ENCODE measurements around the gene NKAIN2. TPM values are rescaled to one million over a fixed set of nuclear protein-coding genes. Genes with fewer than 3 reads are reported as not detected.

The NKAIN2 gene
- polyA plus RNA-seq, 1 of the 3 experiments (the other 2 are of a cell fraction), result not detected

GRCh38 chr6:124753001-124753400 is 949.3 kb downstream of the NKAIN2 start:
- H4K20me1 ChIP-seq (ENCODE audit: insufficient read depth), result no peaks in the 10 kb centered on the region
- H3K4me3 ChIP-seq (ENCODE audit: low read depth in 2 of 2, low read length in 1 of 2), result no peak overlapping the region
- H3K27ac ChIP-seq (ENCODE audit: low read depth in 2 of 2, low read length in 1 of 2), result no peak overlapping the region
- no peak overlapping the region for H2AFZ ChIP-seq (ENCODE audit: low read depth)
- no peaks in the 10 kb centered on the region for H3K36me3 ChIP-seq (replicated peaks in 1 of 2; ENCODE audit: control insufficient read depth in 1 of 2, insufficient read depth in 2 of 2, low read length in 1 of 2)
- no peaks in the 10 kb centered on the region for H3K4me1 ChIP-seq (ENCODE audit: control insufficient read depth in 1 of 2, insufficient read depth in 2 of 2, low read depth in 1 of 2, low read length in 1 of 2)
- H3K79me2 ChIP-seq (ENCODE audit: insufficient read depth), result no peaks in the 10 kb centered on the region
- CTCF ChIA-PET, result no interaction called here
- TF ChIP-seq CTCF (IDR thresholded peaks at IDR 0.05), result no peak
- TF ChIP-seq EZH2phosphoT487 (IDR thresholded peaks at IDR 0.05; ENCODE audit: borderline replicate concordance, low read depth), result no peak
- no peak for TF ChIP-seq TAF1 (IDR thresholded peaks at IDR 0.05; ENCODE audit: borderline replicate concordance, low read depth, low read length)
- TF ChIP-seq MXI1 (IDR thresholded peaks at IDR 0.05; ENCODE audit: low read depth, low read length), result no peak
- TF ChIP-seq GABPA (IDR thresholded peaks at IDR 0.05; ENCODE audit: low read depth), result no peak
- no peak for TF ChIP-seq POLR2AphosphoS5 (IDR thresholded peaks at IDR 0.05; ENCODE audit: low read depth, low read length)
- TF ChIP-seq, protein P1, sequence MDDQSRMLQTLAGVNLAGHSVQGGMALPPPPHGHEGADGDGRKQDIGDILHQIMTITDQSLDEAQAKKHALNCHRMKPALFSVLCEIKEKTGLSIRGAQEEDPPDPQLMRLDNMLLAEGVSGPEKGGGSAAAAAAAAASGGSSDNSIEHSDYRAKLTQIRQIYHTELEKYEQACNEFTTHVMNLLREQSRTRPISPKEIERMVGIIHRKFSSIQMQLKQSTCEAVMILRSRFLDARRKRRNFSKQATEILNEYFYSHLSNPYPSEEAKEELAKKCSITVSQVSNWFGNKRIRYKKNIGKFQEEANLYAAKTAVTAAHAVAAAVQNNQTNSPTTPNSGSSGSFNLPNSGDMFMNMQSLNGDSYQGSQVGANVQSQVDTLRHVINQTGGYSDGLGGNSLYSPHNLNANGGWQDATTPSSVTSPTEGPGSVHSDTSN (IDR thresholded peaks at IDR 0.05), result no peak
- no peak for TF ChIP-seq SIN3A (IDR thresholded peaks at IDR 0.05; ENCODE audit: borderline replicate concordance, low read depth, low read length)
- TF ChIP-seq RXRA (IDR thresholded peaks at IDR 0.05; ENCODE audit: borderline replicate concordance, low read depth), result no peak
- no peak for TF ChIP-seq ELF1 (IDR thresholded peaks at IDR 0.05)
- TF ChIP-seq JUND (IDR thresholded peaks at IDR 0.05), result no peak
- TF ChIP-seq, protein P2, sequence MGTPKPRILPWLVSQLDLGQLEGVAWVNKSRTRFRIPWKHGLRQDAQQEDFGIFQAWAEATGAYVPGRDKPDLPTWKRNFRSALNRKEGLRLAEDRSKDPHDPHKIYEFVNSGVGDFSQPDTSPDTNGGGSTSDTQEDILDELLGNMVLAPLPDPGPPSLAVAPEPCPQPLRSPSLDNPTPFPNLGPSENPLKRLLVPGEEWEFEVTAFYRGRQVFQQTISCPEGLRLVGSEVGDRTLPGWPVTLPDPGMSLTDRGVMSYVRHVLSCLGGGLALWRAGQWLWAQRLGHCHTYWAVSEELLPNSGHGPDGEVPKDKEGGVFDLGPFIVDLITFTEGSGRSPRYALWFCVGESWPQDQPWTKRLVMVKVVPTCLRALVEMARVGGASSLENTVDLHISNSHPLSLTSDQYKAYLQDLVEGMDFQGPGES (IDR thresholded peaks at IDR 0.05; ENCODE audit: low read depth, low read length), result no peak
- no peak for TF ChIP-seq USF1 (IDR thresholded peaks at IDR 0.05; ENCODE audit: borderline replicate concordance, low read depth)
- TF ChIP-seq CHD2 (IDR thresholded peaks at IDR 0.05; ENCODE audit: low read length, partially characterized antibody), result no peak
- no peaks in the 10 kb centered on the region for H3F3A ChIP-seq (replicated peaks; ENCODE audit: insufficient read depth)
- POLR2A ChIA-PET, result no interaction called here
- no peaks in the 10 kb centered on the region for H3K9me3 ChIP-seq
- DNase-seq, result no peak
- WGBS (ENCODE audit: low lambda C conversion rate), result 6% methylated on average over 1 of the region's 1 CpG
- no peaks in the 10 kb centered on the region for H3K9me2 ChIP-seq
- no peaks in the 10 kb centered on the region for H3K27me3 ChIP-seq (ENCODE audit: insufficient read depth)
- no peak overlapping the region for H3K4me2 ChIP-seq
- H3K9ac ChIP-seq, result no peak overlapping the region

Measured in SK-N-SH (cell line).